Measurements from ENCODE around the gene GALR1.
"Not testable (repeated sequence)": the region's sequence is repeated elsewhere in the genome, so short reads cannot be mapped to it uniquely, and the experiment has no call there.

The GALR1 gene
- 0 to 4.2 (median 0) reads per million in 17 experiments for total RNA-seq

- peak in 2 of 4 experiments; percentile 23 to 32 for DNase-seq
Measured at GRCh38 chr18:77249569-77250500, at the start of gene GALR1. Gene GALR1 (plus strand): TSS chr18:77249848. CDS start chr18:77250549, 701 bp downstream.

- DNase-seq: no peak
Measured at GRCh38 chr18:77201506-77201905, 48.1 kb upstream of the GALR1 start.

GRCh38 chr18:77202329-77202728 is 47.3 kb upstream of the GALR1 start:
- DNase-seq: no peak

DNA sequence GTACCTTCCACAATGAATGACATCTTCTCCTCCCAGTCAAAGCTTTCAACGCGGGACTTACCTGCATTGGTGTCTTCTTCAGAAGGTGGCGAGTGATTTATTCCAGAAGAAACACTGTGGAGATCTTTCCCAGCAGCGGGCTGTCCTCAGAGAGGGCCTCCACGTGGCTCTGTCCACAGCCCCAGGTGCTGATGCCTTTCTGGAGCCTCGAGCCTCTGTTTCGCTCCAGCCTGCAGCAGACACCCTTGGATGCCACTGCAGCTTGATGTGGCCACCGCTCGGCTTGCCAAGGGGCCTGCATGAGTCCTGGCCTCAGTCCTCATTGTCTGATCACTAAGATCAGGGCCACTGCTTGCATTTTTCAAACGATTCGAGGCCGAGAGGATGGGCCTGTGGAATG is 46.6 kb upstream of the GALR1 start:
- DNase-seq: no peak

DNA sequence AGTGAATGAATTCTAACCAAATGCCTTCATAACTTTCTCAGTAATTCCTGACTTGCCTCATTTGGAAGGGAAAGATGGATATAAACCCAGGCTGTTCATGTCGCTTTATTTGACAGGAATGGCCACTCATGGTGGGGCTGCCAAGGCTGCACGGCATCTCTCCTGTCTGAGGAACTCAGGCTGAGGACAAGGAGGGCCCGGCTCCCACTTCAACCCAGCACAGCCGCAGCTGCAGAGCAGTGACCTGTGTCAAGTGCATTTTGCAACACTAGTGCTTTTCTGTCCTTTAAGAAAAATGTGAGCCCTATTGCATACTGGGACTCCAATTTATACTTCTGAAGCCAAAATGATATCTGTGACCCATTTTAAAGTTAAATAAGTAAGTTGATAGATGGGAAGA is 45.8 kb upstream of the GALR1 start:
- DNase-seq: no peak

DNA sequence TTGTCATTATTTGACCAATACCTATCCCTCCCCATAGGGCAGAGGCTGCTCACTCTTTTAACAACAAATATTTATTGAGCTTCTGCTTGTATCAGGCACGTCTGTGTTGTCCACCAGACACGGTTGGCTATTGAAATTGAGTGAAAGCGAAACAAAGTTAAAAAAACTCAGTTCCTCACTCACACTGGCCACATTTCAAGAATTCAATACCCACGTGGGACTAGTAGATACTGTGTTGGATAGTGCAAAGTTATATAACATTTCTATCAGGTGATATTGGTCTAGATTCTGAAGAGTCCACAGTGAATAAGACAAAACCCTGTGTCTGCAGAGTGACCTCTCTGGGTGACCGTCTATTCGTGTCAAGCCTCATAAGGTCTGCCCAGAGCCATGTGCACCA is 43.9 kb upstream of the GALR1 start:
- DNase-seq: peak in 1 of 4 experiments; percentile 46

DNA sequence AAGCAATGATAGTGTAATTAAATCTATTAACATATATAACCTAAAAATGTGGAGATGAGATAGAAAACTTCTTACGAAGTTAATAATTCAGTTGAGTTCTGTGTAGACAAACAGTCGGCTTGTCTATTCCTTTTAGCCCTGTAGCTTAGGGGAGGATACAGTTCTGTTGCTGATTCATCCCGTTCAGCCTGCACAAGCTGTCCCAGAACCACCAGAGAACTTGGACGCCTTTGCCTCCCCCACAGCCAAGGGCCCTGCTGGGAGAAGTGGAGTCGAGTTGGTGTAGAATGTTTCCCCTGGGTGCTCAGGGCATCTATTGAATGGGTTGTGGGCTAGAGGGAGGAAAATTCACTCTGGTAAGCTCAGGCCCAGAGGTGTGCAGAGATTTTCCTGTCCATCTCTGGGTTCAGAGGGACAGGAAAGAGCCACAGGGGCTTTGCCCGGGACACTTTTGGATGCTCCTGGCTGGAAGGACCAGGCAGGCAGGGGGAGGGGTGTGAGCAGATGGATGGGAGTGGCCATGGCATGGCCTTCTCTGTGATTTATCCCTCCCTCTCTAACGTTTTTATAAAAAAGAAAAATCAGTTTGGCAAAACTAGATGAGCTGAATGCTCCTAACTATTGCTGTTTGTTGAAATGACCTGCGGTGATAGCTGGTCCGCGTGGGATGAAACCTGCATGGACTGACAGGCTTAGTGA is 42.8 kb upstream of the GALR1 start:
- no peak for DNase-seq

GRCh38 chr18:77207540-77207939 is 42.1 kb upstream of the GALR1 start:
- peak; percentile 78 to 88 (median 80) for DNase-seq

- peak; percentile 77 to 89 (median 86) for DNase-seq
Measured at GRCh38 chr18:77208964-77209363, 40.7 kb upstream of the GALR1 start.

DNA sequence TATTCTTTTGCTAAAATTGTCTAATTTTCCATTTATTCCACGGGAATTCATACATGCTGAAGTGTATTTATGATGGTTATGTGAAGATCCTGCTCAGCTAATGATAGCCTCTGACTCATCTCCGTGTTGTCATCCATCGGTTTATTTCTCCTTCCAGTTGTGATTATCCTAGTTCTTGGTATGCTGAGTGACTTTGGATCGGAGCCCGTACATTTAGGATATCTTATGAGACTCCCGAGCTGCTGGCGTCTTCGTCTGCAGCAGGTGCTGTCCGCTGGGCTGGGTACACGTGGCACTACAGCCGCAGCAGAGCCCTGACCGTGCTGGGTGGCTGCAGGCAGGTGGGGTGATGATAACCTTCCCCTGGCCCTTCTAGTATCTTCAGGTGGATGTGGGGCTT is 40.1 kb upstream of the GALR1 start:
- DNase-seq: peak in 3 of 4 experiments; percentile 35 to 61 (median 54)

DNA sequence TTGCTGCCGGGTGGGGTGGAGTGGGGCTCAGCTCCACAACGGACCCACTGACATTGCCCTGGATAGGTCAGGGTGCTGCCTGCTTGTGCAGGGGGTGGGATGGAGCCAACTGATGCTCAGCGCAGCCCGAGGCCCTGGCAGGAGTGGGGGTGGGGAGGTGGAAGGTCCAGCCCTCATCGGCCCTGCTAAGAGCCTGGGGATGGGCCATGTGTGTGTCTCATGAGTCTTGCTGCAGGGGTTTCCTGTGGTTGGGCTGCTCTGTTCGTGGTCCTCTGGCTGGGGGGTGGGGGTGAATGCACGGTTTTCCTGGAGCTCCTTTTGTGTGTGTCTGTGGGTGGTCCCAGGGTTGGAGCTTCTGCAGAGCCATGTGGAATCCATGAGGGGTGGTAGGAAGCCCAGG is 39.4 kb upstream of the GALR1 start:
- no peak for DNase-seq

DNA sequence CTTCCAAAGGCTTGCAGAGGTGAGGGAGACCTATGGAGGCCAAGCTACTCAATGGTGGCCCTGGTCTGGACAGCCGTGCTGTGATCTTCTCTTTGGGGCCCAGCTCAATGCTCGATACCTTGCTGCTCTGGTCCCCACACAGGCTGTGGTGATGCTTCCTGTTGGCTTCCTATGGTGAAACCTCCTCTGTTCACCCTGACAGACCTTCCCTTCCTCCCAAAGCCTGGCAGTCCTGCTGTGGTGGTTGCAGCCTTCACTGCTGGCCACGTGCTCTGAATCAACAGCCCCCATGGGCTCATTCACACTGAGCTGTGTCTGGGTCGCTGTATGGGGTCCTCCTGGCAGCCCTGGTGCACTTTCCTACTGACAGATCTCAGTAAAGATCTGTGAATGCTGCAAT is 31.0 kb upstream of the GALR1 start:
- no peak for DNase-seq

DNA sequence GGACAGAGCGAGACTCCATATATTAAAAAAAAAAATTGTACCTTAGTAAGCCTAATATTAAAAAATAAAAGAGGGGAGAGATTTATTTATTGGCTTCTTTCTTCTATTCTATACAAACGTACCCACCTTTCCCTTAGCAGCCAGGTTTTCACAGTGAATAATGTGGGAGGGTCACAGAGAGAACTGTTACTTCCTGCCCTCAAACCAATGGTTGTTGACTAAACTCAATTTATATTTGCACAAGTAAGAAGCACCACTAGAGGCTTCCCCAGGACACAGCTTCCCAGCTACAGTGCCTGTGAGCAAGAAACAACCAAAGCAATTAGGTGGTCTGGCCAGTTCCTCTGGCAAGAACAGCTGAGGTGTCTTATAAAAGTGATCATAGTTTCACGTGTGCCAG is 28.9 kb upstream of the GALR1 start:
- no peak for DNase-seq

GRCh38 chr18:77222464-77222863 is 27.2 kb upstream of the GALR1 start:
- no peak for DNase-seq

GRCh38 chr18:77223221-77223639 is 26.4 kb upstream of the GALR1 start:
- no peak for DNase-seq

- peak in 3 of 4 experiments; percentile 18 to 62 (median 61) for DNase-seq
Measured at GRCh38 chr18:77223653-77224052, 26.0 kb upstream of the GALR1 start.

- DNase-seq: no peak
Measured at GRCh38 chr18:77230645-77231044, 19.0 kb upstream of the GALR1 start.

DNA sequence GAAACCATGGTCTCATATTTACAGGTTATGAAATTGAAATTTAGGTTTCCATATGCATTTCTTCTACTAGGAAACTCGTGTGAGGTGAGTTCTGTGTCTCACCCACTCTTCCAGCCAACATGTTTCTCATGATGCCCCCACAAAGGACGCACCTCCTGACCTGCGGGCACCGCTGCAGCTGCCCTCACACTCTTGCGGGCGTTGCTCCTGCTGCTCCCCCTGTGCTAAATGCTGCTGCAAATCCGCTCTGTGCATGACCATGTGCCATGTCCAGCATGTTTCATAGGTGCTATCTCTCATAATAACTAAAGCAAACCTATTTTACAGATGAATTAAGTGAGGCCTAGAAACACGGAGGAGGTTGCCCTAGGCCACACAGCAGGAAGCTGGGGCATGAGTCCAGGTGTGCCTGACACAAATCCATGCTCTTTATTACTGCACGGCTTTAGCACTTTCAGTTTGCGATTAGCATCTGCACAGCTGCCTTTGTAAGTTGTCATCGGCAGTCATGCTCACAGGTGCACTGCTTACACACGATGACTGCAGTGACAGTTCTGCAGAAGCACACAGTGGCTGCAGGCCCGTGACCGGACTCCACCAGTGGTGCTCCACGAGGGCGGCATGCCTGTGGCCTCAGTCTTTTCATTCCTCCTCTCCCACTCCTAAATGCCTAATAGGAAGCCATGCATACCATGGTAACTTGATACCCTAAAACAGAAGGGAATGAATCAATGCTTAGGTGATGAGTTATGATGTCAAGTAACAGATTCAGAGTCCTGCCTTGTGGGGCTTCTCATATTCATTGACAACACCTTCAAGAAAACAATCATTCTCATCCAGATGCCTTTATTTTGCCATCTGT is 14.9 kb upstream of the GALR1 start:
- DNase-seq: no peak

GRCh38 chr18:77239285-77239684 is 10.4 kb upstream of the GALR1 start:
- not testable (repeated sequence) for DNase-seq

- peak in 2 of 4 experiments; percentile 54 to 57 for DNase-seq
Measured at GRCh38 chr18:77248873-77249568, 627 bp upstream of the GALR1 start.

DNA sequence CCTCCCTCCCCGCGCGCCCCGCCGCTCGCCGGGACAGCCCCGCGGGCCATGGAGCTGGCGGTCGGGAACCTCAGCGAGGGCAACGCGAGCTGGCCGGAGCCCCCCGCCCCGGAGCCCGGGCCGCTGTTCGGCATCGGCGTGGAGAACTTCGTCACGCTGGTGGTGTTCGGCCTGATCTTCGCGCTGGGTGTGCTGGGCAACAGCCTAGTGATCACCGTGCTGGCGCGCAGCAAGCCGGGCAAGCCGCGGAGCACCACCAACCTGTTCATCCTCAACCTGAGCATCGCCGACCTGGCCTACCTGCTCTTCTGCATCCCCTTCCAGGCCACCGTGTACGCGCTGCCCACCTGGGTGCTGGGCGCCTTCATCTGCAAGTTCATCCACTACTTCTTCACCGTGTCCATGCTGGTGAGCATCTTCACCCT is 865 bp downstream of the GALR1 start:
- no peak for DNase-seq
